HFFc6 (cell line): Measurements from ENCODE around the gene LINC01488. TPM values are rescaled to one million over a fixed set of nuclear protein-coding genes. Genes with fewer than 3 reads are reported as not detected.

Source experiments
- DNase-seq: peaks from one replicate; pipeline ENCODE4 v3.0.0-alpha.2; 2018
- H3K27ac Mint-ChIP-seq: 2 replicates; pipeline ENCODE4 v1.8.0; 2020; ENCODE audit warnings: mild to moderate bottlenecking, mixed read lengths
- H3K27me3 Mint-ChIP-seq: 2 replicates; pipeline ENCODE4 v1.8.0; 2021; ENCODE audit warnings: mild to moderate bottlenecking, moderate library complexity, mixed read lengths; ENCODE audit not compliant: insufficient read depth
- H3K36me3 Mint-ChIP-seq: 2 replicates; pipeline ENCODE4 v1.8.0; 2021; ENCODE audit warnings: low read depth, mixed read lengths
- H3K4me1 Mint-ChIP-seq: 2 replicates; pipeline ENCODE4 v1.8.0; 2020; ENCODE audit warnings: low read depth, mixed read lengths
- H3K4me3 Mint-ChIP-seq: 2 replicates; pipeline ENCODE4 v1.8.0; 2020; ENCODE audit warnings: mild to moderate bottlenecking, moderate library complexity, mixed read lengths
- H3K9me3 Mint-ChIP-seq: 2 replicates; pipeline ENCODE4 v1.8.0; 2020; ENCODE audit warnings: mild to moderate bottlenecking, mixed read lengths
- CTCF ChIP-seq: fragments of 200-600 bp; sonication (generic); IDR thresholded peaks from 2 replicates; pipeline ENCODE4 v1.5.0; 2021; ENCODE audit warnings: antibody characterized with exemption, mild to moderate bottlenecking
- total RNA-seq, 6 experiments: library from RNA; stranded (reverse); fragmentation: NEBNext Ultra II Directional; extraction: Animal tissue kit (Norgen Biotek cat#: 25700); gene quantifications; 2 replicates in 1 of 6; 3 replicates in 5 of 6; pipeline ENCODE4 v1.2.3, GENCODE V29; 2021

The LINC01488 gene
- total RNA-seq, 6 experiments from 2014 or later: not detected

GRCh38 chr11:69516526-69516925 is 35.1 kb downstream of the LINC01488 start:
- Mint-ChIP-seq H3K4me3 (no peak overlapping the region), H3K27ac (peak overlapping the region; percentile 75), H3K27me3 (peaks cover 4% of the 10 kb centered on the region), H3K9me3 (peaks cover 27% of the 10 kb centered on the region), H3K36me3 (peaks cover 33% of the 10 kb centered on the region), H3K4me1 (peaks cover 54% of the 10 kb centered on the region)
- no peak for TF ChIP-seq CTCF
- peak; percentile 47 for DNase-seq

- Mint-ChIP-seq H3K27me3 (peaks cover 2% of the 10 kb centered on the region), H3K27ac (peak overlapping the region; percentile 76), H3K9me3 (peaks cover 27% of the 10 kb centered on the region), H3K36me3 (peaks cover 33% of the 10 kb centered on the region), H3K4me3 (peak overlapping the region; percentile 36; the same call in 1 of the 2 replicates), H3K4me1 (peaks cover 58% of the 10 kb centered on the region)
- peak; percentile 75 for DNase-seq
- no peak for TF ChIP-seq CTCF
Observed at GRCh38 chr11:69518081-69518950, 36.9 kb downstream of the LINC01488 start.

- Mint-ChIP-seq H3K27ac (no peak overlapping the region), H3K4me1 (peaks cover 71% of the 10 kb centered on the region), H3K27me3 (peaks cover 4% of the 10 kb centered on the region), H3K4me3 (no peak overlapping the region), H3K36me3 (peaks cover 33% of the 10 kb centered on the region), H3K9me3 (peaks cover 24% of the 10 kb centered on the region)
- DNase-seq: no peak
- no peak for TF ChIP-seq CTCF
Observed at GRCh38 chr11:69520186-69520916, 38.9 kb downstream of the LINC01488 start.

GRCh38 chr11:69521457-69521856 is 40.0 kb downstream of the LINC01488 start:
- H3K27me3 Mint-ChIP-seq: peaks cover 6% of the 10 kb centered on the region
- H3K27ac Mint-ChIP-seq: no peak overlapping the region
- H3K4me3 Mint-ChIP-seq: no peak overlapping the region
- H3K36me3 Mint-ChIP-seq: peaks cover 23% of the 10 kb centered on the region; the same call in 1 of the 2 replicates
- DNase-seq: no peak
- no peak for TF ChIP-seq CTCF
- H3K4me1 Mint-ChIP-seq: peaks cover 66% of the 10 kb centered on the region
- H3K9me3 Mint-ChIP-seq: peaks cover 15% of the 10 kb centered on the region

- Mint-ChIP-seq H3K4me3 (no peak overlapping the region), H3K36me3 (peaks cover 10% of the 10 kb centered on the region; the same call in 1 of the 2 replicates), H3K27me3 (peaks cover 3% of the 10 kb centered on the region; the same call in 1 of the 2 replicates), H3K27ac (no peak overlapping the region), H3K4me1 (peaks cover 46% of the 10 kb centered on the region), H3K9me3 (peaks cover 11% of the 10 kb centered on the region; the same call in 1 of the 2 replicates)
- DNase-seq: no peak
- no peak for TF ChIP-seq CTCF
Observed at GRCh38 chr11:69523453-69523852, 42.0 kb downstream of the LINC01488 start.
